Keratinocyte (primary cell): ENCODE data around the gene RIPK1. TPM values are rescaled to one million over a fixed set of nuclear protein-coding genes. Genes with fewer than 3 reads are reported as not detected.

Source experiments
- DNase-seq: peaks from one replicate; pipeline ENCODE4 v3.0.0-alpha.2; 2011; ENCODE audit warnings: low read depth, missing footprints, low spot score
- FAIRE-seq: peaks from 2 replicates; lab custom pipeline; 2011; peaks lifted over from hg19 to GRCh38; lab: Jason Lieb, UNC
- H2AFZ ChIP-seq: 2 replicates; pipeline ENCODE4 v1.6.0; 2012; ENCODE audit warnings: low read length, control low read depth, inconsistent platforms; ENCODE audit not compliant: control insufficient read depth
- H3K27ac ChIP-seq: 2 replicates; pipeline ENCODE4 v1.5.1; 2011; ENCODE audit warnings: low read length; ENCODE audit not compliant: control insufficient read depth, insufficient read depth
- H3K27me3 ChIP-seq: 3 replicates; pipeline ENCODE4 v1.6.0; 2011; ENCODE audit warnings: low read length; ENCODE audit not compliant: control insufficient read depth, insufficient read depth; ENCODE audit errors: extremely low read depth
- H3K36me3 ChIP-seq, 2 experiments: 2 replicates in 1 of 2; 3 replicates in 1 of 2; pipeline ENCODE4 v1.5.1; 2011; ENCODE audit warnings: low read length in 2 of 2, mild to moderate bottlenecking in 1 of 2; ENCODE audit not compliant: control insufficient read depth in 2 of 2, insufficient read depth in 2 of 2; ENCODE audit errors: extremely low read depth in 1 of 2
- H3K4me1 ChIP-seq: 3 replicates; pipeline ENCODE4 v1.5.1; 2011; ENCODE audit warnings: low read length; ENCODE audit not compliant: control insufficient read depth, insufficient read depth; ENCODE audit errors: extremely low read depth
- H3K4me2 ChIP-seq: 3 replicates; pipeline ENCODE4 v1.6.0; 2011; ENCODE audit warnings: low read depth, low read length; ENCODE audit not compliant: control insufficient read depth, insufficient read depth; ENCODE audit errors: extremely low read depth
- H3K4me3 ChIP-seq, 3 experiments: fragments of 200-600 bp in 1 of 3; sonication (generic) in 1 of 3; 2 replicates in 2 of 3; 3 replicates in 1 of 3; pipeline ENCODE4 v1.5.1; 2011 to 2016; ENCODE audit warnings: low read length in 3 of 3, mild to moderate bottlenecking in 3 of 3, control low read depth in 2 of 3, inconsistent platforms in 1 of 3, low read depth in 1 of 3, mixed read lengths in 1 of 3, mixed run types in 1 of 3, moderate library complexity in 1 of 3; ENCODE audit not compliant: control insufficient read depth in 2 of 3, insufficient read depth in 2 of 3; ENCODE audit errors: extremely low read depth in 1 of 3
- H3K79me2 ChIP-seq: 2 replicates; pipeline ENCODE4 v1.6.0; 2012; ENCODE audit warnings: low read length; ENCODE audit not compliant: control insufficient read depth, insufficient read depth
- H3K9ac ChIP-seq: 3 replicates; pipeline ENCODE4 v1.6.0; 2011; ENCODE audit warnings: low read length; ENCODE audit not compliant: control insufficient read depth, insufficient read depth; ENCODE audit errors: extremely low read depth
- H3K9me1 ChIP-seq: 3 replicates; pipeline ENCODE4 v1.6.0; 2011; ENCODE audit warnings: low read length; ENCODE audit not compliant: control insufficient read depth, insufficient read depth; ENCODE audit errors: extremely low read depth
- H3K9me3 ChIP-seq: 2 replicates; pipeline ENCODE4 v1.5.1; 2012; ENCODE audit warnings: low read depth, low read length; ENCODE audit not compliant: control insufficient read depth
- H4K20me1 ChIP-seq: 3 replicates; pipeline ENCODE4 v1.6.0; 2011; ENCODE audit warnings: low read length; ENCODE audit not compliant: control insufficient read depth, insufficient read depth; ENCODE audit errors: extremely low read depth
- CTCF ChIP-seq, 3 experiments: IDR thresholded peaks in 1 of 3; conservative IDR thresholded peaks in 1 of 3; optimal IDR thresholded peaks in 1 of 3; 2 replicates in 2 of 3; 3 replicates in 1 of 3; pipeline versions ENCODE3 to v1.5.1; 2011; ENCODE audit warnings: low read length in 3 of 3, mild to moderate bottlenecking in 3 of 3, moderate library complexity in 2 of 3, control low read depth in 1 of 3, inconsistent platforms in 1 of 3; ENCODE audit not compliant: insufficient read depth in 2 of 3; ENCODE audit errors: extremely low read depth in 1 of 3
- EZH2 ChIP-seq: IDR thresholded peaks from one replicate; pipeline ENCODE4 v1.6.1; 2012; ENCODE audit warnings: inconsistent platforms, mild to moderate bottlenecking, low read length, moderate library complexity
- dilution Hi-C: fragments of 300-500 bp; cut with MboI; formaldehyde crosslinking; loops from one replicate; pipeline ENCODE4 v1.7.0; 2020; ENCODE audit warnings: low sequenced_read_pairs; ENCODE audit not compliant: extremely low pct_ligation_motif_present
- polyA plus RNA-seq, 5 experiments: library from polyadenylated mRNA; depleted of rRNA in 3 of 5; stranded (reverse) in 3 of 5; stranded (forward) in 1 of 5; unstranded in 1 of 5; fragments of >200 nt; gene quantifications; 1 replicate in 1 of 5; 2 replicates in 3 of 5; 3 replicates in 1 of 5; pipeline versions ENCODE4 v1.2.1 to v1.2.3, GENCODE V29; 2011 to 2012; ENCODE audit warnings: missing spikeins in 2 of 5, low read depth in 1 of 5, low replicate concordance in 1 of 5

RIPK1 gene
- polyA plus RNA-seq, 1 donor (not counting 4 experiments of a cell fraction or from before 2014, with no cell fraction given): 13.8 TPM

DNA sequence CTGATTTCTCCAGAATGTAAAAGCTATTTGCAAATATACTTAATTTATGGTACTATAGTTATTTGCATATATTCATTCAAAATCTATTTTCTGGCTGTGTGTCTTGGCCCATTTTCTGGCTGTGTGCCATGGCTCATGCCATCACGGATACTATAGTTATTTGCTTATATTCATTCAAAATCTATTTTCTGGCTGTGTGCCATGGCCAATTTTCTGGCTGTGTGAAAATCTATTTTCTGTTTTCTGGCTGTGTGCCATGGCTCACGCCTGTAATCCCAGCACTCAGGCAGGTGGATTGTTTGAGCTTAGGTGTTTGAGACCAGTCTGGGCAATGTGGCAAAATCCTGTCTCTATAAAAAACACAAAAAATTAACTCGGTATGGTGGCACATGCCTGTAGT is 28.9 kb upstream of the RIPK1 start:
- H3K9ac ChIP-seq: no peak overlapping the region
- no peaks in the 10 kb centered on the region for H4K20me1 ChIP-seq
- TF ChIP-seq CTCF (optimal IDR thresholded peaks at IDR 0.05 in 1 of 3, IDR thresholded peaks at IDR 0.05 in 1 of 3, conservative IDR thresholded peaks at IDR 0.05 in 1 of 3; ENCODE audit: extremely low read depth in 1 of 3, insufficient read depth in 2 of 3, low read length in 3 of 3) (no peak), EZH2 (no peak)
- DNase-seq (no peak), FAIRE-seq (no peak)
- no peaks in the 10 kb centered on the region for H3K4me1 ChIP-seq
- dilution Hi-C loops: no loop called here
- H2AFZ ChIP-seq: no peak overlapping the region
- no peak overlapping the region for H3K4me2 ChIP-seq
- H3K9me1 ChIP-seq: no peaks in the 10 kb centered on the region
- no peak overlapping the region for H3K27ac ChIP-seq
- no peaks in the 10 kb centered on the region for H3K36me3 ChIP-seq
- H3K4me3 ChIP-seq: no peak overlapping the region
- H3K79me2 ChIP-seq: no peaks in the 10 kb centered on the region
- peaks cover 4% of the 10 kb centered on the region for H3K27me3 ChIP-seq
- peaks cover 3% of the 10 kb centered on the region for H3K9me3 ChIP-seq

- DNase-seq (no peak), FAIRE-seq (no peak)
- Histone ChIP-seq H4K20me1 (no peaks in the 10 kb centered on the region), H3K9me3 (no peaks in the 10 kb centered on the region), H3K4me3 (no peak overlapping the region), H3K9me1 (no peaks in the 10 kb centered on the region), H3K4me1 (no peaks in the 10 kb centered on the region), H2AFZ (no peak overlapping the region), H3K27ac (no peak overlapping the region), H3K79me2 (no peaks in the 10 kb centered on the region), H3K4me2 (no peak overlapping the region), H3K36me3 (no peaks in the 10 kb centered on the region), H3K9ac (no peak overlapping the region), H3K27me3 (peaks cover 4% of the 10 kb centered on the region)
- no peak for TF ChIP-seq CTCF (optimal IDR thresholded peaks at IDR 0.05 in 1 of 3, IDR thresholded peaks at IDR 0.05 in 1 of 3, conservative IDR thresholded peaks at IDR 0.05 in 1 of 3; ENCODE audit: extremely low read depth in 1 of 3, insufficient read depth in 2 of 3, low read length in 3 of 3)
- no peak for TF ChIP-seq EZH2
- dilution Hi-C loops: no loop called here
Measured at GRCh38 chr6:3041147-3041546, 27.1 kb upstream of the RIPK1 start.
